WTC11 (cell line): ENCODE results near the gene PDE5A.

ENCODE experiments used
- CREM ChIP-seq: sonication (generic); formaldehyde crosslinking; IDR thresholded peaks from 2 replicates; pipeline ENCODE4 v1.8.1; 2022; ENCODE audit warnings: mild to moderate bottlenecking, missing genetic modification reagents, moderate library complexity
- ETV6 ChIP-seq: sonication (generic); formaldehyde crosslinking; IDR thresholded peaks from 2 replicates; pipeline ENCODE4 v1.8.1; 2022; ENCODE audit warnings: mild to moderate bottlenecking, missing genetic modification reagents
- NR2C2 ChIP-seq: sonication (generic); formaldehyde crosslinking; IDR thresholded peaks from 2 replicates; pipeline ENCODE4 v1.8.0; 2022; ENCODE audit warnings: mild to moderate bottlenecking, missing genetic modification reagents
- SP1 ChIP-seq: sonication (generic); formaldehyde crosslinking; conservative IDR thresholded peaks from 2 replicates; pipeline ENCODE4 v1.8.1; 2022; ENCODE audit warnings: missing genetic modification reagents
- ZNF121 ChIP-seq: sonication (generic); formaldehyde crosslinking; IDR thresholded peaks from 2 replicates; pipeline ENCODE4 v1.8.0; 2023; ENCODE audit warnings: missing genetic modification reagents
- TF ChIP-seq, protein P1 (sequence below): sonication (generic); formaldehyde crosslinking; IDR thresholded peaks from 2 replicates; pipeline ENCODE4 v1.8.0; 2022; ENCODE audit warnings: mild to moderate bottlenecking, missing genetic modification reagents
- TF ChIP-seq, protein P2 (sequence below): fragments of 200-600 bp; IDR thresholded peaks from 2 replicates; pipeline ENCODE4 v1.8.0; 2022; ENCODE audit warnings: antibody characterized with exemption
- TF ChIP-seq, protein P3 (sequence below): sonication (generic); formaldehyde crosslinking; IDR thresholded peaks from 2 replicates; pipeline ENCODE4 v1.8.0; 2022; ENCODE audit warnings: mild to moderate bottlenecking, missing genetic modification reagents

DNA sequence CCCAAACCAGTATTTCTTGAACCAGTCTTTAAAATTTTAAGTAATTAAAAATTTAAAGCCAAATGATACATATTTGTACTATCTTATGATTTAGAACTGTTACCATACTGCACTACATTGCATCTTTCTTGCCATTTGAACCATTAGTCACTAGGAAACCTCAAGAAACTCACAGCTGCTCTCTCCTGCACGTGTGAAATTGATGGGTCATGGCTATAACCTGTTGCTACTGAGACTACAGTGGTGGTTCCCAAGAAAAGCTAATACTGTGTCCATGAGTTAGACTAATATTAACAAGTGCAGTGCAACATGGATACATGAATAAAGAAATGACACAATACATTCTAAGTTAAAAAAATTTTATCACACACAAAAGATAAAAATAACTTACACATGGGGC is 88.4 kb downstream of the PDE5A start:
- TF ChIP-seq, protein P1, sequence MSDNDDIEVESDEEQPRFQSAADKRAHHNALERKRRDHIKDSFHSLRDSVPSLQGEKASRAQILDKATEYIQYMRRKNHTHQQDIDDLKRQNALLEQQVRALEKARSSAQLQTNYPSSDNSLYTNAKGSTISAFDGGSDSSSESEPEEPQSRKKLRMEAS (CRISPR knock-in tag) = no peak
- TF ChIP-seq NR2C2 (CRISPR knock-in tag) (no peak), ETV6 (CRISPR knock-in tag) (no peak), ZNF121 (CRISPR knock-in tag) (no peak), CREM (CRISPR knock-in tag) (no peak), SP1 (CRISPR knock-in tag) (no peak)
- TF ChIP-seq, protein P2, sequence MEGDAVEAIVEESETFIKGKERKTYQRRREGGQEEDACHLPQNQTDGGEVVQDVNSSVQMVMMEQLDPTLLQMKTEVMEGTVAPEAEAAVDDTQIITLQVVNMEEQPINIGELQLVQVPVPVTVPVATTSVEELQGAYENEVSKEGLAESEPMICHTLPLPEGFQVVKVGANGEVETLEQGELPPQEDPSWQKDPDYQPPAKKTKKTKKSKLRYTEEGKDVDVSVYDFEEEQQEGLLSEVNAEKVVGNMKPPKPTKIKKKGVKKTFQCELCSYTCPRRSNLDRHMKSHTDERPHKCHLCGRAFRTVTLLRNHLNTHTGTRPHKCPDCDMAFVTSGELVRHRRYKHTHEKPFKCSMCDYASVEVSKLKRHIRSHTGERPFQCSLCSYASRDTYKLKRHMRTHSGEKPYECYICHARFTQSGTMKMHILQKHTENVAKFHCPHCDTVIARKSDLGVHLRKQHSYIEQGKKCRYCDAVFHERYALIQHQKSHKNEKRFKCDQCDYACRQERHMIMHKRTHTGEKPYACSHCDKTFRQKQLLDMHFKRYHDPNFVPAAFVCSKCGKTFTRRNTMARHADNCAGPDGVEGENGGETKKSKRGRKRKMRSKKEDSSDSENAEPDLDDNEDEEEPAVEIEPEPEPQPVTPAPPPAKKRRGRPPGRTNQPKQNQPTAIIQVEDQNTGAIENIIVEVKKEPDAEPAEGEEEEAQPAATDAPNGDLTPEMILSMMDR = no peak
- TF ChIP-seq, protein P3, sequence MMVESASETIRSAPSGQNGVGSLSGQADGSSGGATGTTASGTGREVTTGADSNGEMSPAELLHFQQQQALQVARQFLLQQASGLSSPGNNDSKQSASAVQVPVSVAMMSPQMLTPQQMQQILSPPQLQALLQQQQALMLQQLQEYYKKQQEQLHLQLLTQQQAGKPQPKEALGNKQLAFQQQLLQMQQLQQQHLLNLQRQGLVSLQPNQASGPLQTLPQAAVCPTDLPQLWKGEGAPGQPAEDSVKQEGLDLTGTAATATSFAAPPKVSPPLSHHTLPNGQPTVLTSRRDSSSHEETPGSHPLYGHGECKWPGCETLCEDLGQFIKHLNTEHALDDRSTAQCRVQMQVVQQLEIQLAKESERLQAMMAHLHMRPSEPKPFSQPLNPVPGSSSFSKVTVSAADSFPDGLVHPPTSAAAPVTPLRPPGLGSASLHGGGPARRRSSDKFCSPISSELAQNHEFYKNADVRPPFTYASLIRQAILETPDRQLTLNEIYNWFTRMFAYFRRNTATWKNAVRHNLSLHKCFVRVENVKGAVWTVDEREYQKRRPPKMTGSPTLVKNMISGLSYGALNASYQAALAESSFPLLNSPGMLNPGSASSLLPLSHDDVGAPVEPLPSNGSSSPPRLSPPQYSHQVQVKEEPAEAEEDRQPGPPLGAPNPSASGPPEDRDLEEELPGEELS (CRISPR knock-in tag) = no peak
